ENCODE results near the gene PTPN12.
A peak's percentile ranks its signal among the peaks of the same experiment; 100 is the strongest.

The PTPN12 gene

GRCh38 chr7:77548206-77548605 is 11.1 kb downstream of the PTPN12 start:
- no peak for DNase-seq (ENCODE audit: extremely low read depth, low read depth)
- H3K4me3 ChIP-seq (replicated peaks; ENCODE audit: low read depth, low read length): no peak overlapping the region
- no peak for TF ChIP-seq CTCF (IDR thresholded peaks at IDR 0.05; ENCODE audit: low read depth, low read length, missing control alignments)

- no peak overlapping the region for H3K4me3 ChIP-seq (replicated peaks; ENCODE audit: low read depth, low read length)
- DNase-seq (ENCODE audit: extremely low read depth, low read depth): no peak
- TF ChIP-seq CTCF (IDR thresholded peaks at IDR 0.05; ENCODE audit: low read depth, low read length, missing control alignments): no peak
These were observed 12.2 kb downstream of the PTPN12 start for GRCh38 chr7:77549106-77549870.

- no peak for TF ChIP-seq CTCF (IDR thresholded peaks at IDR 0.05; ENCODE audit: low read depth, low read length, missing control alignments)
- no peak overlapping the region for H3K4me3 ChIP-seq (replicated peaks; ENCODE audit: low read depth, low read length)
- peak; percentile 9 for DNase-seq (ENCODE audit: extremely low read depth, low read depth)
These were observed 13.5 kb downstream of the PTPN12 start for GRCh38 chr7:77550586-77550985.

- no peak overlapping the region for H3K4me3 ChIP-seq (replicated peaks; ENCODE audit: low read depth, low read length)
- no peak for DNase-seq (ENCODE audit: extremely low read depth, low read depth)
- TF ChIP-seq CTCF (IDR thresholded peaks at IDR 0.05; ENCODE audit: low read depth, low read length, missing control alignments): no peak
These were observed 16.0 kb downstream of the PTPN12 start for GRCh38 chr7:77553123-77553522.

GRCh38 chr7:77558284-77558967 is 21.3 kb downstream of the PTPN12 start:
- no peak overlapping the region for H3K4me3 ChIP-seq (replicated peaks; ENCODE audit: low read depth, low read length)
- no peak for TF ChIP-seq CTCF (IDR thresholded peaks at IDR 0.05; ENCODE audit: low read depth, low read length, missing control alignments)
- DNase-seq (ENCODE audit: extremely low read depth, low read depth): no peak

GRCh38 chr7:77561352-77561751 is 24.3 kb downstream of the PTPN12 start:
- no peak for DNase-seq (ENCODE audit: extremely low read depth, low read depth)
- no peak for TF ChIP-seq CTCF (IDR thresholded peaks at IDR 0.05; ENCODE audit: low read depth, low read length, missing control alignments)
- no peak overlapping the region for H3K4me3 ChIP-seq (replicated peaks; ENCODE audit: low read depth, low read length)
